Mucosa of stomach (tissue), 1 donor: ENCODE data around the gene PLBD2.

ENCODE experiments used
- H3K27me3 ChIP-seq: one replicate; pipeline ENCODE4 v1.7.0; 2013; ENCODE audit warnings: mild to moderate bottlenecking, low read length; ENCODE audit not compliant: control insufficient read depth, insufficient read depth
- H3K36me3 ChIP-seq: one replicate; pipeline ENCODE4 v1.7.0; 2013; ENCODE audit warnings: low read length; ENCODE audit not compliant: control insufficient read depth, insufficient read depth
- H3K4me1 ChIP-seq: one replicate; pipeline ENCODE4 v1.7.0; 2013; ENCODE audit warnings: mild to moderate bottlenecking, low read length; ENCODE audit not compliant: control insufficient read depth, insufficient read depth
- H3K4me3 ChIP-seq: one replicate; pipeline ENCODE4 v1.7.0; 2013; ENCODE audit warnings: low read length
- H3K9ac ChIP-seq: one replicate; pipeline ENCODE4 v1.7.0; 2013; ENCODE audit warnings: mild to moderate bottlenecking, low read length, moderate library complexity
- H3K9me3 ChIP-seq: one replicate; pipeline ENCODE4 v1.7.0; 2013; ENCODE audit warnings: mild to moderate bottlenecking, low read length, moderate library complexity; ENCODE audit not compliant: control insufficient read depth
- donor health status: Pancreatic carcinoma.

Gene PLBD2

DNA sequence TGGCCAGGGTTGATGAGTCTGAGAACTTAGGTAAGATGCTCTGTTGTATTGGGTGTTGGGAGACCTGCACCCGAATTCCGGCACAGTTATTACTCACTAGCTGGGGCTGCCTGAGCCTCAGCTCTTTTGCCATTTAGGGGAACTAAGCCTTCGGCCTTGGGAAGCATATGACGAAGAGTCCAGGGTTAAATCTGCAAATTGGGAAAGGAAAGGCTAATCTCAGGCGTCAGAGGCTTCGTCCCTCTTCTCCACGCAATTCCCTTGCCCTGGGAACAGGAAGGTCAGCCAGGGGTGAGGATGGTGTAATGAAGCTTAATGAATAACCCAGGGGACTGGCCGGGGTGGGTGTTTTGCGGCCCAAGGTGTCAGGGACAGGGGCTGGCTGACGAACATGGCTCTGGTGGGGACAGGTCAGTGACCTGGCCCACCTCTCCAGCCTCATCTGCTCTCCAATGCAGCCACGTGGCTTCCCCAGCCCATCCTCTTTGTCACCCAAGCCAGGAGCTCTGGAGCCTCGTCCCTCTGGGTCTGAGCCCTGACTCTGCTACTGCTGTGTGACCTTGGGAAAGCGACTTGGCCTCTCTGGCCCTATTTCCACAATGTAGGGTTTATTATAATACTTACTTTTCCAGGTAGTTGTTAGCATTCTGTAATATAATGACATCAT is 60.0 kb downstream of the PLBD2 start:
- Histone ChIP-seq H3K9ac (no peak overlapping the region), H3K9me3 (no peaks in the 10 kb centered on the region), H3K36me3 (no peaks in the 10 kb centered on the region), H3K4me1 (peaks cover 15% of the 10 kb centered on the region), H3K27me3 (no peaks in the 10 kb centered on the region), H3K4me3 (no peak overlapping the region)

DNA sequence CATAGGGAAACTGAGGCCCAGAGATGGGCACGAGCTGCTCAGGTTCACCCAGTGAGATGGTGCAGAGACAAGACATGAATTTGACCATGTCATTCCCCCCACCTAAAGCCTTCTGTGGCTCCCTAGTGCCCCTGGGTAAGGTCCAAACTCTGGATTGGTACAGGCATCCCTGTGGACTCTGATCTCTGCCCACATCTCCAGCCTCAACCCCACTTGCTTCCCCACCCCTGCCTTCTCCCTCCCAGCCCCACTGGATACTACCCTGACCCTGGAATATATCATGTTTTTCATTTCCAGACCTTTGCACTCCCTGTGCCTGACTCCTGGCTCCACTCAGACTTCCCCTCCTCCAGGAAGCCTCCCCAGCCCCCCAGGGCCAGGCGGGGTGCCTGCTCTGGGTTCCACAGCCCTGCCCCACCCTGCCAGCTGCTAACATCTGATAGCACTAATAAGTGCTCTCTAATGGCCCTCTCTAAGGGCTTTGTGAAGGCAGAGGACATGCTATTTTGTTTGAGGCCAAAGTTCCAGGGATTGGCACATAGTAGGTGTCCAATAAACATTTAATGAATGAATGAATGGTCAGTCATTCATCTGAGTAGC is 62.7 kb downstream of the PLBD2 start:
- Histone ChIP-seq H3K9me3 (no peaks in the 10 kb centered on the region), H3K4me3 (no peak overlapping the region), H3K27me3 (no peaks in the 10 kb centered on the region), H3K36me3 (no peaks in the 10 kb centered on the region), H3K4me1 (peaks cover 18% of the 10 kb centered on the region), H3K9ac (no peak overlapping the region)

DNA sequence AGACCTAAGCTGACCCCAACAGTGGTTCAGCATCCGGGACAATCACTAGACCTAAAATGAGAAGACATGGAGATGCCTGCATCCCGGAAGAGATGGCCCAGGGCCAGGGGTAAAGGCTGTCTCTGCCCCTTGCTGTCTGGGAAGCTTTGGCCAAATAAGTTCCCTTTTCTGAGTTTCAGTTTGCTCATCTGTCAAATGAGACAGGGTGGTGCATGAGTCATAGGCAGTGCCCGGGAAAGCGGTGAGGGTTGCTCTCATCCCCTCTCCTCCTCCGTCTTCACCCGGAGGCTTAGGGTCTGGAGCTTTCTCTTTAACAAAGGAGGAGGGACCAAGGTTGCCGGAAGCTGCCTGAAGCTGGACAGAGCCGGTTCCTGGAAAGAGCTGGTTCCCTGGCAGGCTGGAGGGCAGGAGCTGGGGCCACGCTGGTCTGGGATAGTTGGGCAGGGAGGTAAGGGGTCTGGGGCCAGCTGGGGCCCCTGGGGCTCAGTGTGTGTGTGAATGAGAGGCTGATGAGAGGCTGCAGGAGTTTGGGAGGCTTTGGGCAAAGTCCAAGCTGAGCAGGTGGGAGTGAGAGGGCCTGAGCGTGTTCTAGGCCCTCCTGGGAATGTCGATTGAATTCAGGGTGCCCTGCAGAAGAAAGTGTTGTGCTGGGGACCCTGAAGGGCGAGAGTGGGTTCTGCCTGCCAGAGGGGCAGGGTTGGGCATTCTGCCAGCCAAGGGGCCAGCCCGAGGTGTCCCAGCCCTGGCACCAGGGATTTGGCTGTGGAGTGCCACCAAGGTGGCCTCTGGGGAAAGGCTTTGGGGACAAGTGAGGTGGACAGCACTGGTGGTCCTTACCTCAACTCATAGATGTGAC is 63.9 kb downstream of the PLBD2 start, which contains the start of gene SDSL:
SDSL (plus strand) TSS at position 351 of the 856 bp plus-strand sequence. CDS start 5,603 bp downstream, outside the sequence.
- no peaks in the 10 kb centered on the region for H3K36me3 ChIP-seq
- no peaks in the 10 kb centered on the region for H3K9me3 ChIP-seq
- peak within 1 kb of the TSS; percentile 79 for H3K4me3 ChIP-seq
- peak within 1 kb of the TSS; percentile 93 for H3K9ac ChIP-seq
- no peaks in the 10 kb centered on the region for H3K27me3 ChIP-seq
- peaks cover 18% of the 10 kb centered on the region for H3K4me1 ChIP-seq

DNA sequence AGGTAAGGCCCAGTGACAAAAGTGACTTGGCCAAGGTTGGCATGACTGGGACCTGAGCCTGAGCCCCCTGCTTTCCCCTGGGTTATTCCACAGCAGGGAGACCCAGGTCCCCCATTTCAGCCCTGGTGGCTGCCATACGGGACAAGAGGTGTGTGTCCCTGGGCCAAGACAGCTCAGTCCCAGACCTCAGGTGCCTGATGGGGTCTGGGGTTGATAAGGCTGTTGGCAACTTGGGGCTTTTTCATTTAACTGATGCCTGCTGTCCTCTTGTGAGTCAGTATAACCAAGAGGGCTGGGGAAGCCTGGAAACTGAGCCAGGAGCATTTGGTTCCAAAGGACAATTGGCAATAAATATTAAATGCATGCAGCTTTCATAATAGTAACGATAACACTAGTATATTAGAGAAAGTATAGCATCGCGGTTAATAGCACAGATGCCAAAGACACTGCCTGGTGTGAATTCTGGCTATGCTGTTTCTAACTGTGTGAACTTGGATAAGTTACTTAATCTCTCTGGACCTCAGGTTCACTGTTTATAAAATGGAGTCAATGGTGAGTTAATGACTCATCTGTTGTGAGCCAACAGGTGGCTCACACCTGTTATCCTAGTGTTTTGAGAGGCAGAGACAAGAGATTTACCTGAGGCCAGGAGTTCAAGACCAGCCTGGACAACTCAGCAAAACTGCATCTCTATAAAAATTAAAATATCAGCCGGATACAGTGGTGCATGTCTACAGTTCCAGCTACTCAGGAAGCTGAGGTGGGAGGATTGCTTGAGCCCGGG is 64.7 kb downstream of the PLBD2 start:
- no peaks in the 10 kb centered on the region for H3K36me3 ChIP-seq
- peak overlapping the region; percentile 93 for H3K9ac ChIP-seq
- H3K4me3 ChIP-seq = peak overlapping the region; percentile 79

DNA sequence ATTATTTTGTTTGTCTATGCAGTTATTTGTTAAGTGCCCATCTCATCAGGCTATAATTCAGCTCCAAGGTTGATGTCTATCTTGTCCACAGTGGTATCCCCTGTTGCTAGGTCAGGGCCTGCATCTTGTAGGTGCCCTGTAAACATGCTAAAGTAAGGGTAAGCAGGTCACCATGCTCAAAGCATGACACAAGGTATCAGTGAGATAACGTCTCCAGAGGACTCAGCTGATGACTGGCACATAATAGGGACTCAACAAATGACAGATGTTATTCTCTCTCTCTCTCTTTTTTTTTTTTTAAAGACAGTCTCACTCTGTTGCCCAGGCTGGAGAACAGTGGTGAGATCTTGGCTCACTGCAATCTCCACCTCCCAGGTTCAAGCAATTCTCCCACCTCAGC is 66.1 kb downstream of the PLBD2 start:
- no peaks in the 10 kb centered on the region for H3K27me3 ChIP-seq
- H3K4me3 ChIP-seq = no peak overlapping the region
- no peaks in the 10 kb centered on the region for H3K9me3 ChIP-seq
- no peaks in the 10 kb centered on the region for H3K36me3 ChIP-seq
- H3K4me1 ChIP-seq = peaks cover 18% of the 10 kb centered on the region
- no peak overlapping the region for H3K9ac ChIP-seq

More for the DNA sequence above, 64.7 kb downstream of the PLBD2 start:
- peaks cover 18% of the 10 kb centered on the region for H3K4me1 ChIP-seq
- H3K9me3 ChIP-seq = no peaks in the 10 kb centered on the region
- H3K27me3 ChIP-seq = no peaks in the 10 kb centered on the region

DNA sequence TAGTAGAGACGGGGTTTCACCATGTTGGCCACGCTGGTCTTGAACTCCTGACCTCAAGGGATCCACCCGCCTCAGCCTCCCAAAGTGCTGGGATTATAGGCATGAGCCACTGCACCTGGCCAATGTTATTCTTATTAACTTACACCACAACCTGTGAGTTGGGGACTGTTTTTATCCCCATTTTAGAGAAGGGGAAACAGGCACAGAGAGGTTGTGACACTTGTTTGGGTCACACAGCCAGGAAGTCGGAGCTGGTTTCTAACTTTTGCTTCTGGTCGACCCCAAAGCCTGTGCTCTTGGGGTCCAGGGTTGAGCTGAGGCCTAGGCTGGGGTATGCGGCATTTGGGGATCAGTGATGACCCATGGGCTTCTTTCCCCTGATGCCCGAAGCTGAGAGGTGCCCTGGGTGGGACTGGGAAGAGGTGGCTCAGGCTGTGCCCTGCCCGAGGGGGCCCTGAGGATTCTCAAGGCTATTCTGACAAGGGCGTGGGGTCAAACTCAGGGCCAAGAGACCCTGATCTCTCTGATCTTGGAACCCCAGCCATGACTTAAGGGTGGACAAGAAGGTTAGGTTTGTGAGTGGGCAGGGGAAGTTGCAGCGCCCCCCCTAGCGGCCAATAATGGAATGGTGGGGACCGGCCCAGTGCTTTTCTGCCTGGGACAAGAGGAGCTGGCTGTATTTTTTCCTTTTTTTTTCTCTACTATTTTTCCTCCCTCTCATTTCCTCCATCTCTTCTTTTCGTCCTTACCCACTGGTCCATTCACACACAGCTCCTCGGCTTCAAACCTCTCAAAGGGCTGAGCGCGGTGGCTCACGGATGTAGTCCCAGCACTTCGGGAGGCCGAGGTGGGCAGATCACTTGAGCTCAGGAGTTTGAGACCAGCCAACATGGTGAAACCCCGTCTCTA is 66.8 kb downstream of the PLBD2 start:
- Histone ChIP-seq H3K36me3 (no peaks in the 10 kb centered on the region), H3K9ac (no peak overlapping the region), H3K9me3 (no peaks in the 10 kb centered on the region), H3K4me1 (peaks cover 18% of the 10 kb centered on the region), H3K4me3 (no peak overlapping the region), H3K27me3 (no peaks in the 10 kb centered on the region)

DNA sequence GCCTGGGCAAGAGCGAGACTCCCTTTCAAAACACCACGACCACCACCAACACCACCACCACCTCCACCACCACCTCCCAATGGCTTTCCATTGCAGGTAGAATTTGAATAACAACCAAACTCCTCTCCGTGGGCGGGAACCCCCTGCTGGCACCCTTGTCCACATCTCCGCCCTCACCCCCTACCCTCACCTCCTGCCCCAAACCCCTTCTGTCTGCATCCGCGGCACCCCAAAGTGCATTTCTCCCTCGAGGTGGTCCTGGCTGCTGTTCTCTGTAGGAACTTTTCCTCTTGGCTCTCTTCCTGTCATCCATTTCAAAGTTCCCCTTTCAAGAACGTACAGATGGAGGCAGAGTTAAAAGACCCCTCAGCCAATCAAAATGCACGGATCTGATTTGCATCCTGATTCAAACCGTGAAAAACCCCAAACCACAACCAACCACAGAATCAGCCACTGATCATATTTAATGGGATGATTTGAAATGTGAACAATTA is 67.6 kb downstream of the PLBD2 start:
- peaks cover 18% of the 10 kb centered on the region for H3K4me1 ChIP-seq
- H3K4me3 ChIP-seq = no peak overlapping the region
- H3K36me3 ChIP-seq = no peaks in the 10 kb centered on the region
- no peak overlapping the region for H3K9ac ChIP-seq
- H3K27me3 ChIP-seq = no peaks in the 10 kb centered on the region
- H3K9me3 ChIP-seq = no peaks in the 10 kb centered on the region

DNA sequence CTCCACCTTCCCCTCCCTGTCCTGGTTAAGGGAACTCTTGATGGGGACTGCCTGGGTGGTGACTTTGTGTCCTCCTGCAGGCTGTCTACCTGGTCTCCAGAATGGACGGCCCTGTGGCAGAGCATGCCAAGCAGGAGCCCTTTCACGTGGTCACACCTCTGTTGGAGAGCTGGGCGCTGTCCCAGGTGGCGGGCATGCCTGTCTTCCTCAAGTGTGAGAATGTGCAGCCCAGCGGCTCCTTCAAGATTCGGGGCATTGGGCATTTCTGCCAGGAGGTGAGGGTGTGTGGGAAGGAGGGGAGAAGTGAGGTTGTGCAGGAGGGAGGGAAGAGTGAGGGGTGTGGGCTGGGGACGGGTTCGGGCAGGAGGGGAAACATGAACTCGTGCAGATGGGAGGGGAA is 69.5 kb downstream of the PLBD2 start:
- no peaks in the 10 kb centered on the region for H3K36me3 ChIP-seq
- no peaks in the 10 kb centered on the region for H3K27me3 ChIP-seq
- no peaks in the 10 kb centered on the region for H3K9me3 ChIP-seq
- H3K4me1 ChIP-seq = peaks cover 7% of the 10 kb centered on the region
- H3K4me3 ChIP-seq = no peak overlapping the region
- H3K9ac ChIP-seq = no peak overlapping the region

DNA sequence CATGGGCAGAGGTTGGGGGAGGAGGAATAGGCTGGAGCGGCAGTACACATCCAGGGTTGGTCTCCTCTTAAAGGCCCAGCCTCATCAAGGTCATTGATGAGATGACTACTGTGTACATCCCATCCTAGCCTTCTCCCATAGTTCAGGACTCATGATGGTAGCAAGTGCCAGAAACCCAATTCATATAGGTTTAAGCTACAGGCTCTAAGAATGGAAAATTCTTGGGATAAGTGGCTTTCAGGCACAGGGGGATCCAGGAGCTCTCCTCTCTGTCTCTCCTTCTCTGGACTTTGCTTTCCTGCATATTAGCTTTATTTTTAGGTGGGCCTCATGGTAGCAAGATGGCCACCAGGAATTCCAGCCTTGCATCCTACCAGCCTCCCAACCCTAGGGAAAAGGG is 70.1 kb downstream of the PLBD2 start:
- Histone ChIP-seq H3K36me3 (no peaks in the 10 kb centered on the region), H3K4me1 (peaks cover 1% of the 10 kb centered on the region), H3K27me3 (no peaks in the 10 kb centered on the region), H3K9ac (no peak overlapping the region), H3K4me3 (no peak overlapping the region), H3K9me3 (no peaks in the 10 kb centered on the region)

DNA sequence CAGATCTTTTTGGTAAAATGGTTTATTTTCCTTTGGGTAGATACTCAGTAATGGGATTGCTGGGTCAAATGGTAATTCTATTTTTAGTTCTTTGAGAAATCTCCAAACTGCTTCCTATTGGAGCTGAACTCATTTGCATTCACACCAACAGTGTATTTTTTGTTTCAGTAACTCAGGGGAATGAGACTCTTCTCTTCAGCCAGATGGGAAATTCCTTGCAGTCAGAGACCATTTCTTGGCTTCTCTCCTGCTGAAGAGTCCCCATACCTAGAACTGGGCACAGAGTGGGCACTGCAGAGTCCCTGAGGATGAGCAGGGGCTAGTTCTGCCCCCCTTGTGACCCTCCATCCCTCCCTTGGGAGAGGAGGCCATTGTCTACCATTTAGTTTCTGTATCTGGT is 74.6 kb downstream of the PLBD2 start:
- no peaks in the 10 kb centered on the region for H3K4me1 ChIP-seq
- no peaks in the 10 kb centered on the region for H3K36me3 ChIP-seq
- H3K9me3 ChIP-seq = no peaks in the 10 kb centered on the region
- H3K27me3 ChIP-seq = no peaks in the 10 kb centered on the region
- no peak overlapping the region for H3K4me3 ChIP-seq
- H3K9ac ChIP-seq = no peak overlapping the region

DNA sequence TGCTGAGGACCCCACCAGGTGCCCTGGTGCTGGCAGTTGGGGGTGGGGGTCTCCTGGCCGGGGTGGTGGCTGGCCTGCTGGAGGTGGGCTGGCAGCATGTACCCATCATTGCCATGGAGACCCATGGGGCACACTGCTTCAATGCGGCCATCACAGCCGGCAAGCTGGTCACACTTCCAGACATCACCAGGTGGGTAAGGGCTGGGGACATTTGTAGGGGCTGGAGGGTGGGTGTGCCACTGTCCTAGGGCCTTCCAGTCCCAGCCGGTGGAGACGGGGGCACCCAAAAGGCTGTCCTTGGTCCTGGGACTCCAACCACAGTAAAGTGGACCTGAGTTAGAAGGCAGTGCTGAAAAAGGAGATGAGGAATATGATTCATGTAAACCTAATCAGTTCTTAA is 77.0 kb downstream of the PLBD2 start:
- Histone ChIP-seq H3K9me3 (no peaks in the 10 kb centered on the region), H3K9ac (no peak overlapping the region), H3K27me3 (no peaks in the 10 kb centered on the region), H3K4me3 (no peak overlapping the region), H3K36me3 (no peaks in the 10 kb centered on the region), H3K4me1 (no peaks in the 10 kb centered on the region)
